Stimulated activated CD4-positive, alpha-beta T cell treated with anti-CD3 and anti-CD28 coated beads, Interleukin-12 subunit alpha, Interleukin-12 subunit beta, amount 100 ng/mL, for 4 hours (primary cell): ENCODE results near the gene MAP1B.

Experiments
- DNase-seq: peaks from one replicate; pipeline ENCODE4 v3.0.0-alpha.2; 2020

MAP1B gene

GRCh38 chr5:72134226-72134899, 27.1 kb downstream of the MAP1B start:
- DNase-seq: no peak

GRCh38 chr5:72137826-72138409, 30.6 kb downstream of the MAP1B start:
- DNase-seq: no peak

- no peak for DNase-seq
These were observed 31.8 kb downstream of the MAP1B start for GRCh38 chr5:72138943-72139521.

GRCh38 chr5:72140711-72141110, 33.4 kb downstream of the MAP1B start:
- DNase-seq: no peak

GRCh38 chr5:72141440-72142355, 34.4 kb downstream of the MAP1B start:
- DNase-seq: no peak

GRCh38 chr5:72144762-72145161, 37.5 kb downstream of the MAP1B start:
- no peak for DNase-seq

- no peak for DNase-seq
These were observed 38.1 kb downstream of the MAP1B start for GRCh38 chr5:72145348-72145747.

- no peak for DNase-seq
These were observed 38.8 kb downstream of the MAP1B start for GRCh38 chr5:72146056-72146455.

- DNase-seq: no peak
These were observed 40.3 kb downstream of the MAP1B start for GRCh38 chr5:72147569-72147968.

GRCh38 chr5:72149742-72150141, 42.5 kb downstream of the MAP1B start:
- DNase-seq: no peak

GRCh38 chr5:72151169-72151568, 43.9 kb downstream of the MAP1B start:
- no peak for DNase-seq

GRCh38 chr5:72151646-72152045, 44.4 kb downstream of the MAP1B start:
- no peak for DNase-seq

- no peak for DNase-seq
These were observed 45.3 kb downstream of the MAP1B start for GRCh38 chr5:72152545-72152944.

GRCh38 chr5:72153551-72153950, 46.3 kb downstream of the MAP1B start:
- no peak for DNase-seq

- DNase-seq: no peak
These were observed 46.9 kb downstream of the MAP1B start for GRCh38 chr5:72154076-72154756.

GRCh38 chr5:72156946-72157624, 49.8 kb downstream of the MAP1B start:
- no peak for DNase-seq

GRCh38 chr5:72157625-72157962, 50.3 kb downstream of the MAP1B start:
- no peak for DNase-seq

GRCh38 chr5:72159501-72159911, 52.2 kb downstream of the MAP1B start:
- no peak for DNase-seq

- no peak for DNase-seq
These were observed 53.1 kb downstream of the MAP1B start for GRCh38 chr5:72160329-72160728.

- no peak for DNase-seq
These were observed 53.7 kb downstream of the MAP1B start for GRCh38 chr5:72160959-72161358.

- DNase-seq: no peak
These were observed 54.7 kb downstream of the MAP1B start for GRCh38 chr5:72161951-72162350.

- DNase-seq: no peak
These were observed 56.2 kb downstream of the MAP1B start for GRCh38 chr5:72163349-72163983.
